A673 (cell line): ENCODE measurements around the gene NOS1AP. TPM values are rescaled to one million over a fixed set of nuclear protein-coding genes. Genes with fewer than 3 reads are reported as not detected.

Experiments
- BruUV-seq: library from RNA; stranded (reverse); fragments of 400-500 nt; replicated peaks from 2 replicates; lab custom pipeline; 2021; lab: Mats Ljungman, UMichigan
- CTCF ChIA-PET: fragments of 300-600 bp; sonication (Branson Sonifier 250); formaldehyde crosslinking; loops from one replicate; lab custom pipeline; 2022; ENCODE audit warnings: antibody characterized with exemption; lab: Charles Lee
- POLR2A ChIA-PET: fragments of 300-600 bp; sonication (Branson Sonifier 250); formaldehyde crosslinking; loops from one replicate; lab custom pipeline; 2022; ENCODE audit warnings: antibody characterized with exemption; ENCODE audit not compliant: low non-redundant PET; lab: Charles Lee
- DNase-seq: peaks from one replicate; pipeline ENCODE4 v3.0.0-alpha.2; 2015; ENCODE audit warnings: low spot score
- H3K27ac ChIP-seq: fragments of 200-600 bp; sonication (generic); 2 replicates; pipeline ENCODE4 v1.5.1; 2016; ENCODE audit warnings: mixed run types, low read depth, mild to moderate bottlenecking, mixed read lengths, antibody characterized with exemption, low read length; ENCODE audit not compliant: poor library complexity, severe bottlenecking
- H3K27me3 ChIP-seq: fragments of 200-600 bp; sonication (generic); replicated peaks from 2 replicates; pipeline ENCODE4 v1.6.1; 2017; ENCODE audit warnings: mixed run types, low read depth, mild to moderate bottlenecking, mixed read lengths, antibody characterized with exemption, low read length; ENCODE audit not compliant: insufficient read depth, poor library complexity
- H3K36me3 ChIP-seq: fragments of 200-600 bp; sonication (generic); 2 replicates; pipeline ENCODE4 v1.6.1; 2016; ENCODE audit warnings: mixed run types, mild to moderate bottlenecking, mixed read lengths, antibody characterized with exemption, low read length; ENCODE audit not compliant: insufficient read depth, poor library complexity, severe bottlenecking
- H3K4me1 ChIP-seq: fragments of 200-600 bp; sonication (generic); 2 replicates; pipeline ENCODE4 v1.6.1; 2017; ENCODE audit warnings: mixed run types, mild to moderate bottlenecking, mixed read lengths, antibody characterized with exemption, low read length; ENCODE audit not compliant: insufficient read depth, poor library complexity, severe bottlenecking
- H3K4me3 ChIP-seq: fragments of 200-600 bp; sonication (generic); 2 replicates; pipeline ENCODE4 v1.5.1; 2016; ENCODE audit warnings: low read depth, mixed run types, mild to moderate bottlenecking, mixed read lengths, low read length; ENCODE audit not compliant: poor library complexity, severe bottlenecking
- H3K9me3 ChIP-seq: fragments of 200-600 bp; sonication (generic); 2 replicates; pipeline ENCODE4 v1.6.1; 2016; ENCODE audit warnings: mixed run types, low read depth, mild to moderate bottlenecking, mixed read lengths, antibody characterized with exemption, low read length; ENCODE audit not compliant: poor library complexity, severe bottlenecking
- CTCF ChIP-seq: fragments of 300-800, 200-600 bp; sonication (generic); conservative IDR thresholded peaks from 2 replicates; pipeline ENCODE4 v1.5.1; 2017; ENCODE audit warnings: low read depth, mild to moderate bottlenecking, antibody characterized with exemption, low read length, moderate library complexity, mixed read lengths
- EZH2 ChIP-seq: fragments of 200-600 bp; sonication (generic); IDR thresholded peaks from 2 replicates; pipeline ENCODE4 v1.6.1; 2017; ENCODE audit warnings: borderline replicate concordance, low read depth, mild to moderate bottlenecking, mixed read lengths, antibody characterized with exemption, low read length; ENCODE audit not compliant: poor library complexity, severe bottlenecking
- intact Hi-C: fragments of 100-400 bp; cut with micrococcal nuclease; formaldehyde crosslinking; loops from one replicate; pipeline ENCODE4 v1.10.0; 2022; ENCODE audit not compliant: unreplicated experiment
- total RNA-seq: library from RNA; stranded (reverse); gene quantifications from 2 replicates; pipeline ENCODE4 v1.2.3, GENCODE V29; 2021

Gene NOS1AP
- total RNA-seq, 1 experiment from 2014 or later, result 28.0 TPM

GRCh38 chr1:162319493-162320175 lies 250.1 kb downstream of the NOS1AP start:
- ChIA-PET CTCF (no interaction called here), POLR2A (no interaction called here)
- Histone ChIP-seq H3K9me3 (no peaks in the 10 kb centered on the region), H3K4me1 (peaks cover 8% of the 10 kb centered on the region), H3K27me3 (no peaks in the 10 kb centered on the region), H3K36me3 (no peaks in the 10 kb centered on the region), H3K4me3 (no peak overlapping the region), H3K27ac (no peak overlapping the region)
- intact Hi-C loops, result no loop called here
- no TSS peak for BruUV-seq
- TF ChIP-seq CTCF, result no peak
- no peak for TF ChIP-seq EZH2
- DNase-seq, result no peak

- TF ChIP-seq EZH2 (no peak), CTCF (no peak)
- POLR2A ChIA-PET, result no interaction called here
- H3K9me3 ChIP-seq, result no peaks in the 10 kb centered on the region
- CTCF ChIA-PET, result no interaction called here
- no peak overlapping the region for H3K4me3 ChIP-seq
- no peaks in the 10 kb centered on the region for H3K27me3 ChIP-seq
- H3K4me1 ChIP-seq, result peaks cover 10% of the 10 kb centered on the region
- no peak overlapping the region for H3K27ac ChIP-seq
- intact Hi-C loops, result no loop called here
- BruUV-seq, result no TSS peak
- no peak for DNase-seq
- no peaks in the 10 kb centered on the region for H3K36me3 ChIP-seq
Observed at GRCh38 chr1:162321809-162322422, 252.4 kb downstream of the NOS1AP start.

- CTCF ChIA-PET, result no interaction called here
- POLR2A ChIA-PET, result no interaction called here
- Histone ChIP-seq H3K4me1 (peaks cover 19% of the 10 kb centered on the region), H3K27ac (no peak overlapping the region), H3K36me3 (no peaks in the 10 kb centered on the region), H3K27me3 (no peaks in the 10 kb centered on the region), H3K9me3 (no peaks in the 10 kb centered on the region), H3K4me3 (no peak overlapping the region)
- no TSS peak for BruUV-seq
- DNase-seq, result no peak
- no peak for TF ChIP-seq CTCF
- no peak for TF ChIP-seq EZH2
- intact Hi-C loops, result no loop called here
Observed at GRCh38 chr1:162323023-162323422, 253.5 kb downstream of the NOS1AP start.
